Uterus (tissue), 2 donors: Measurements from ENCODE around the gene SLC37A4.
"Not testable (repeated sequence)": the region's sequence is repeated elsewhere in the genome, so short reads cannot be mapped to it uniquely, and the experiment has no call there.

ENCODE experiments used
- POLR2A ChIP-seq, 2 donors: fragments of 450-650 bp; IDR thresholded peaks; one replicate each; pipeline ENCODE4 v1.6.1; 2016; ENCODE audit warnings: antibody characterized with exemption in 2 of 2, mild to moderate bottlenecking in 1 of 2, moderate library complexity in 1 of 2
- TF ChIP-seq, protein P1 (sequence below), 4 experiments: fragments of 200-600 bp in 2 of 4; fragments of 450-650 bp in 2 of 4; sonication (generic) in 2 of 4; IDR thresholded peaks; one replicate each; pipeline ENCODE4 v1.5.1; 2016 to 2019; ENCODE audit warnings: antibody characterized with exemption in 4 of 4, mild to moderate bottlenecking in 2 of 4, moderate library complexity in 1 of 4

DNA sequence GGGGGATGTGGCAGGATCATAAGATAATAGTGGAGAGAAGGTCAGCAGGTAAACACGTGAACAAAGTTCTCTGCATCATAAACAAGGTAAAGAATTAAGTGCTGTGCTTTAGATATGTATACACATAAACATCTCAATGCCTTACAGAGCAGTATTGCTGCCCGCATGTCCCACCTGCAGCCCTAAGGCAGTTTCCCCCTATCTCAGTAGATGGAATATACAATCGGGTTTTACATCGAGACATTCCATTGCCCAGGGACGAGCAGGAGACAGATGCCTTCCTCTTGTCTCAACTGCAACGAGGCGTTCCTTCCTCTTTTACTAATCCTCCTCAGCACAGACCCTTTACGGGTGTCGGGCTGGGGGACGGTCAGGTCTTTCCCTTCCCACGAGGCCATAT is 8.8 kb upstream of the SLC37A4 start:
- TF ChIP-seq, protein P1, sequence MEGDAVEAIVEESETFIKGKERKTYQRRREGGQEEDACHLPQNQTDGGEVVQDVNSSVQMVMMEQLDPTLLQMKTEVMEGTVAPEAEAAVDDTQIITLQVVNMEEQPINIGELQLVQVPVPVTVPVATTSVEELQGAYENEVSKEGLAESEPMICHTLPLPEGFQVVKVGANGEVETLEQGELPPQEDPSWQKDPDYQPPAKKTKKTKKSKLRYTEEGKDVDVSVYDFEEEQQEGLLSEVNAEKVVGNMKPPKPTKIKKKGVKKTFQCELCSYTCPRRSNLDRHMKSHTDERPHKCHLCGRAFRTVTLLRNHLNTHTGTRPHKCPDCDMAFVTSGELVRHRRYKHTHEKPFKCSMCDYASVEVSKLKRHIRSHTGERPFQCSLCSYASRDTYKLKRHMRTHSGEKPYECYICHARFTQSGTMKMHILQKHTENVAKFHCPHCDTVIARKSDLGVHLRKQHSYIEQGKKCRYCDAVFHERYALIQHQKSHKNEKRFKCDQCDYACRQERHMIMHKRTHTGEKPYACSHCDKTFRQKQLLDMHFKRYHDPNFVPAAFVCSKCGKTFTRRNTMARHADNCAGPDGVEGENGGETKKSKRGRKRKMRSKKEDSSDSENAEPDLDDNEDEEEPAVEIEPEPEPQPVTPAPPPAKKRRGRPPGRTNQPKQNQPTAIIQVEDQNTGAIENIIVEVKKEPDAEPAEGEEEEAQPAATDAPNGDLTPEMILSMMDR (IDR thresholded peaks at IDR 0.05), result not testable (repeated sequence)
- TF ChIP-seq POLR2A (IDR thresholded peaks at IDR 0.05), result not testable (repeated sequence)
